Right ventricle myocardium superior (tissue), 1 donor: Measurements from ENCODE around the gene PRRC2A. TPM values are rescaled to one million over a fixed set of nuclear protein-coding genes. Genes with fewer than 3 reads are reported as not detected.
"Not testable (repeated sequence)": the region's sequence is repeated elsewhere in the genome, so short reads cannot be mapped to it uniquely, and the experiment has no call there.

Experiments used
- ATAC-seq: fragments of 200-7000 bp; cut with Tn5 transposase; one replicate; pipeline ENCODE4 v1.9.1; 2020; ENCODE audit warnings: mild to moderate bottlenecking; ENCODE audit not compliant: poor library complexity
- DNase-seq: peaks from one replicate; pipeline ENCODE4 v3.0.0-alpha.2; 2020
- intact Hi-C: fragments of 100-400 bp; cut with DNase I; formaldehyde crosslinking; loops from one replicate; pipeline ENCODE4 v1.11.2; 2022
- total RNA-seq: library from RNA; stranded (reverse); fragmentation: NEBNext Ultra II Directional; extraction: Animal tissue kit (Norgen Biotek cat#: 25700); gene quantifications from one replicate; pipeline ENCODE4 v1.2.1, GENCODE V29; 2021
- donor health status: DM: no; HTN: yes; CAD: no; lungs with severe emphysema.

Gene PRRC2A
- total RNA-seq, 1 donor from 2014 or later = 69.1 TPM

- ATAC-seq (peak; percentile 34), DNase-seq (no peak)
- intact Hi-C loops = loop anchor here (5.0 kb wide), 1 partner anchor 34 kb away; the partner anchor contains the start of genes ATP6V1G2 and NFKBIL1
Measured at GRCh38 chr6:31581434-31582229, 38.9 kb upstream of the PRRC2A start.

- intact Hi-C loops = loop anchor here (5.0 kb wide), 1 partner anchor 35 kb away; the partner anchor contains the start of genes ATP6V1G2 and NFKBIL1
Measured at GRCh38 chr6:31582230-31582643, 38.3 kb upstream of the PRRC2A start, which contains the start of gene LTB. LTB (minus strand) TSS chr6:31582424; CDS start chr6:31582417, 7 bp downstream.

GRCh38 chr6:31585491-31585890 is 35.0 kb upstream of the PRRC2A start:
- ATAC-seq (no peak), DNase-seq (no peak)
- intact Hi-C loops = no loop called here

More at GRCh38 chr6:31582230-31582643, 38.3 kb upstream of the PRRC2A start, which contains the start of gene LTB:
- ATAC-seq (no peak), DNase-seq (no peak)

- DNase-seq (peak; percentile 47), ATAC-seq (peak; percentile 51)
- intact Hi-C loops = no loop called here
Measured at GRCh38 chr6:31586008-31586407, 34.5 kb upstream of the PRRC2A start, which contains the start of gene LST1. LST1 (plus strand) TSS chr6:31586277; CDS start chr6:31587300, 1,023 bp downstream.

GRCh38 chr6:31586599-31587281 is 33.8 kb upstream of the PRRC2A start:
- DNase-seq (peak; percentile 41), ATAC-seq (peak; percentile 57)
- intact Hi-C loops = no loop called here

- DNase-seq = no peak
- ATAC-seq = no peak
- intact Hi-C loops = no loop called here
Measured at GRCh38 chr6:31587791-31588777, 32.4 kb upstream of the PRRC2A start.

- DNase-seq = no peak
- intact Hi-C loops = no loop called here
- no peak for ATAC-seq
Measured at GRCh38 chr6:31588871-31589650, 31.5 kb upstream of the PRRC2A start.

GRCh38 chr6:31590691-31591090 is 29.8 kb upstream of the PRRC2A start:
- intact Hi-C loops, ATAC-seq, DNase-seq: not testable (repeated sequence)

- DNase-seq (no peak), ATAC-seq (no peak)
- intact Hi-C loops = no loop called here
Measured at GRCh38 chr6:31592396-31592771, 28.1 kb upstream of the PRRC2A start.

GRCh38 chr6:31597006-31597405 is 23.5 kb upstream of the PRRC2A start:
- intact Hi-C loops = no loop called here
- DNase-seq = no peak
- peak; percentile 62 for ATAC-seq

GRCh38 chr6:31607317-31607716 is 13.2 kb upstream of the PRRC2A start:
- DNase-seq (no peak), ATAC-seq (no peak)
- intact Hi-C loops = no loop called here

- DNase-seq (no peak), ATAC-seq (no peak)
- intact Hi-C loops = no loop called here
Measured at GRCh38 chr6:31609519-31610406, 10.8 kb upstream of the PRRC2A start.

GRCh38 chr6:31610968-31611367 is 9.5 kb upstream of the PRRC2A start:
- ATAC-seq = no peak
- intact Hi-C loops = no loop called here
- no peak for DNase-seq

- intact Hi-C loops = no loop called here
- peak; percentile 43 for ATAC-seq
Measured at GRCh38 chr6:31614075-31614619, 6.4 kb upstream of the PRRC2A start.

GRCh38 chr6:31614684-31615578 is 5.6 kb upstream of the PRRC2A start, which contains the start of gene AIF1:
AIF1 (plus strand) TSS chr6:31615234; CDS start chr6:31615330, 96 bp downstream.
- intact Hi-C loops = loop anchor here (5.0 kb wide), 1 partner anchor 68 kb away; the partner anchor contains the start of genes ATP6V1G2 and NFKBIL1
- DNase-seq (no peak), ATAC-seq (peak; percentile 21)

More at GRCh38 chr6:31614075-31614619, 6.4 kb upstream of the PRRC2A start:
- no peak for DNase-seq
